Measurements from ENCODE around the gene PDCD6IP. TPM values are rescaled to one million over a fixed set of nuclear protein-coding genes. Genes with fewer than 3 reads are reported as not detected.

Gene PDCD6IP
- total and polyA plus RNA-seq, 2 experiments from 2014 or later, result 45.1 to 185 TPM

- H3K27ac ChIP-seq (ENCODE audit: low read depth), result no peak overlapping the region
- peaks cover 8% of the 10 kb centered on the region; the same call in 1 of the 2 replicates for H3K36me3 ChIP-seq (ENCODE audit: insufficient read depth)
- no peaks in the 10 kb centered on the region for H4K20me1 ChIP-seq (replicated peaks; ENCODE audit: insufficient read depth)
- no peak overlapping the region for H3K27ac Mint-ChIP-seq
- no peak overlapping the region for H3K4me3 ChIP-seq
- H3F3A ChIP-seq (replicated peaks; ENCODE audit: low read depth), result no peaks in the 10 kb centered on the region
- no peaks in the 10 kb centered on the region for H3K9me2 ChIP-seq (ENCODE audit: insufficient read depth)
- H3K4me1 Mint-ChIP-seq, result peaks cover 3% of the 10 kb centered on the region
- H3K4me3 Mint-ChIP-seq, result no peak overlapping the region
- no peak for DNase-seq (ENCODE audit: low spot score)
- H3K27me3 Mint-ChIP-seq (ENCODE audit: insufficient read depth, low read depth, poor library complexity), result no peaks in the 10 kb centered on the region
- no peaks in the 10 kb centered on the region for H3K9me3 Mint-ChIP-seq
- no peaks in the 10 kb centered on the region for H3K79me2 ChIP-seq (replicated peaks; ENCODE audit: insufficient read depth)
- ATAC-seq, result no peak
- H3K4me2 ChIP-seq, result no peak overlapping the region
- no peaks in the 10 kb centered on the region for H3K27me3 ChIP-seq (ENCODE audit: insufficient read depth)
- no peak for TF ChIP-seq ZNF462 (CRISPR knock-in tag; IDR thresholded peaks at IDR 0.05)
- no peak for TF ChIP-seq POLR2AphosphoS5 (IDR thresholded peaks at IDR 0.05; ENCODE audit: low read depth)
- TF ChIP-seq REST (IDR thresholded peaks at IDR 0.05; ENCODE audit: unreplicated experiment), result no peak
- TF ChIP-seq CREB1 (CRISPR knock-in tag; IDR thresholded peaks at IDR 0.05; ENCODE audit: low read depth), result no peak
- TF ChIP-seq STAT1 (IDR thresholded peaks at IDR 0.05; ENCODE audit: unreplicated experiment), result no peak
- no peak for TF ChIP-seq ETS1 (IDR thresholded peaks at IDR 0.05)
- no peak for TF ChIP-seq NANOG (IDR thresholded peaks at IDR 0.05; ENCODE audit: borderline replicate concordance)
- TF ChIP-seq CTCF (conservative IDR thresholded peaks at IDR 0.05; ENCODE audit: low read depth in 2 of 2), result no peak
- TF ChIP-seq JUNB (IDR thresholded peaks at IDR 0.05; ENCODE audit: unreplicated experiment), result no peak
- TF ChIP-seq ZNF331 (CRISPR knock-in tag; IDR thresholded peaks at IDR 0.05; ENCODE audit: low read depth), result no peak
- no peak for TF ChIP-seq EZH2 (IDR thresholded peaks at IDR 0.05; ENCODE audit: low read depth, unreplicated experiment)
- no peak for TF ChIP-seq ZNF114 (CRISPR knock-in tag; IDR thresholded peaks at IDR 0.05)
- no peak for TF ChIP-seq EZH2phosphoT487 (IDR thresholded peaks at IDR 0.05; ENCODE audit: unreplicated experiment)
- peaks cover 31% of the 10 kb centered on the region for H3K36me3 Mint-ChIP-seq (ENCODE audit: low read depth)
- H3K4me1 ChIP-seq (ENCODE audit: insufficient read depth), result no peaks in the 10 kb centered on the region
- H2AFZ ChIP-seq, result no peak overlapping the region
Observed at GRCh38 chr3:33860373-33861050, 62.1 kb downstream of the PDCD6IP start.
